Stimulated activated CD4-positive, alpha-beta T cell treated with anti-CD3 and anti-CD28 coated beads, Interleukin-12 subunit alpha, Interleukin-12 subunit beta, amount 100 ng/mL, for 24 hours (primary cell): ENCODE results near the gene C9orf153.
"Not testable (repeated sequence)": the region's sequence is repeated elsewhere in the genome, so short reads cannot be mapped to it uniquely, and the experiment has no call there.

ENCODE experiments used
- DNase-seq, 2 experiments: peaks; one replicate each; pipeline ENCODE4 v3.0.0-alpha.2; 2020; ENCODE audit warnings: low read depth in 2 of 2

Gene C9orf153

DNA sequence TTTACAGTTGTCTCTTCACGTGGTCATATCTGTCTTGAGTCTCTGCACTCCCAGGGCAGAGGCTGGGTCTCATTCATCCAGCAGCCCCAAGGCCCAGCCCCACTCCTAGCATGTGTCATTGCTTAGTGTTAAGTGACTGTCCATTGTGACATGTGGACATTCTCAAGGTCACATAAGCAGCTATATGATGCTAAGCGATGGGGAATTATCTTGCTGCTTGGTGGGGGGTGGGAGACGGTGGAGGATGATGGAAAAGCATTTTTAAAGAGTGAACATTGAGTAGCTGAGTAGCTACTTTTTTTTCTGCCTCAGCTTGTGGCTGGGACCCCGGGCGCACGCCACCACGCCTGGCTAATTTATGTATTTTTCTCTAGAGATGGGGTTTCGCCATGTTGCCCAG lies at the start of gene C9orf153:
TSS of gene C9orf153 (minus strand) at position 101 of the 400 bp plus-strand sequence. CDS start 30,054 bp downstream, outside the sequence.
- DNase-seq: no peak

DNA sequence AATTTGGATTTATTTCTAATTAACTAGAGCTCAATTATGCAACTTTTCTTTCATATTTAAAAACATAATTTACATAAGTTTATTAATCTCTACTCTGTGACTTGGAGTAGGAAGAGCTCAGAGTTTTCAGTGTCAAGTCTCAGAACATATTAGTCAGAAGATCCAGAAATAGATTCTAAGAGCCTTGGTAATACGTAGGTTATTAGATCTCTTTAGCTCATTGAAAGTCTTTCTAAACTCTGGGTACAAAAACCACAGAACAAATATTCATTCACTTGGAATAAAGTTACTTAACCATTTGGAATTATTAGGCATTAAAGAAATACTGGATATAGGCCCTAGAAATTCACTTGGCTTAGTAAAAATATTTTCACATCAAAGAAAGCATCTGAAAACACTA lies 49.2 kb upstream of the C9orf153 start:
- DNase-seq: no peak

DNA sequence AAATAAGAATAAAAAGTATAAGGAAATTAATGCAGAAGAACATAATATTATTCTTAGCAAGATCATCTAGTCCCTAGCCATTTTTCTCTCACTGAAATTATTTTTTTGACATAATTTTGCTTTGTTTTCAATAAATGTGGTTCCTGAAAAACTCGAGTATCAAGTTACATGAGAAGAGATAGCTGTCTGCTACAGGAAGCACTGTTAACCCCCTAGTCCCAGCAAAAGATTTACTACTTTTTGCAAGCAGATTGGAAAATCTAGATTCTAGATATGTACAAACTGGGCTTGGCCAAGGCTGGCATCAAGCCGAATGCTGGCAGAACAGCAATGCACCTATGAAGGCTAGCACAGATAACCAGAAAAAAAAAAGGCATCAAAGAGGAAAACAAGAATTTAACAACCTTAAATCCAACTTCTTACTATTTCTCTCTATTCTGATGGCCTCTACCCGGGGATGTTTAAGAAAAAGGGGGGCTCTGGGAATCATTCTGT lies 44.8 kb upstream of the C9orf153 start:
- no peak for DNase-seq

DNA sequence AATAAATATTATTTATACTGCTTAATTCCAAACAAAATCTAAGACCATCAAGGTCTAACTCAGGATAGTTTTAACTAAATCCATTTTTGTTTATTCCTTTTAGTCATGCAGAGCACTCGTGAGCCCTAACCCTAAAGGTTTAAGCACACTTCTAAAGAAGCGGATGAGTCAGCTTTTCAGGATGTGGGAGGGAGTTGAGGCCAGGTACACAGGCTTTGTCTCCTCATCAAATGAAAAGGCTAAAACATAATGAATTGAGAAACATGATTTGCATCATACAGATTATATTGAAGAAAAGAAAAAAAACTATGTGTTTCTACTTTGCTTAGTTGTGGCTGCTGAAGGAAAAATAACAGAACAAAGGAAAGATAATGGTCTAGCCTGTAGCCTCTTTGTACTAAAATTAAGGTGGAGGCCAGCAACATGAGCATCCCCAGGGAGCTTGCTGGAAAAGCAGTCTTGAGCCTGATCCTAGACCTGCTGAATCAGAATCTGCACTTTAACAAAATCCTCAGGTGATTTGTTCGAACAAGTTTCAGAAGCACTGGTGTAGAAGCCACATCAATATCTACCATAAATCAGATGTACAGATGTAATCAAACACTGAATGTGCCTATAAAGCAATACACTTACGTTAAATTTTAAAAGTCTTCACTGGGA lies 44.0 kb upstream of the C9orf153 start:
- no peak for DNase-seq

DNA sequence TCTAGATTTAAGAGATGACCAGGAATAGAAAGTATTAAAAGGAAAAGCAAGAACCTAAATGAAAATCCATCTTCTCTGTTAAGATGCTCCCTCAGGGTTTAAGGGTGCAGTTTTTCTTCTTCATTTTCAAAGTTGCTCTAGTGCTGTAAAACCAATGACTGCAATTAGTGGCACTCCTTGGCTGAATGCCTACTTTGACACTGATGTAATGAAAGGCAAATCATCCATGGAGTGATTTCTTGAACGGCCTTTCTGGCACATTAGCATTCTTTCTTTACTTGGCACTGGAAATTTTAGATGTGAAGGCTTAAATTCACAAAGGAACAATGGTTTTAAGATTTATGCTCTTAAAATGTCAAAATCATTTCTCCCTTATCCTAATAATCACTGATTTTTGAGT lies 42.2 kb upstream of the C9orf153 start:
- no peak for DNase-seq

DNA sequence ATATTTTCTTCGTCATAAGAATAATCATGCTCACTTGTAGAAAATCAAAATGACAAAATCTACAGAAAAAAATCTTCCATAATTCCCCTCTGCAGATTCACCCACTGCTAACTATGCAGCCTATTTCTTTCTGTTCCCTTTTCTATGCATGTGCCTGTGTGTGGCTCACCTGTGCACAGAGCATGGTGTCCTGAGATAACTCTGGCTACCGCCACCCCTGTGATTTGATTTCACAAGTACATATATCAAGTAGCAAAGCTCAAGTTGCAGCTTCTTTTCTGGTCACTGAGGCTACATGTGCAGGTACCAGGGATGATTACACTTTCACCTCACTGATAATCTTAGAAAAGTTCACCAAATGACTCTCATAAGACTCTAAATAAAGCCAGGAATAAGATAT lies 41.2 kb upstream of the C9orf153 start:
- no peak for DNase-seq

DNA sequence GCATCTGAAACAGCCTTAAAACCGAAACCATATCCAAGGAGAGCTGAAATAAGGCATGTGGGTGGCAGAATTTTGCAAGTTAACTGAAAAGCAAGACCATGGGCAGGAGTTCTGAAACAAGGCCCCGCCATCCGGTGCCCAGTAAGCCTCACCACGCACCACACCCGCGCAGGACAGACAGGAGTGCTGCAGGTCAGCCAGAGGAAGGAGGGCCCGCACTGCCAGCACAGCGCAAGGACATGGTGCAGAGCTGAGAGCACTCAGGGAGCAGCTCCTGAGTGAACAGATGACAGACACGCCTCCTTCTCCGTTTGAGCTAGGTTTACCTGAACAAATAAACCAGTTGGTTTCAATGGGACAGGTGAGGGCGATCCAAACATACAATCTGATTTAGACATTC lies 39.4 kb upstream of the C9orf153 start:
- no peak for DNase-seq

DNA sequence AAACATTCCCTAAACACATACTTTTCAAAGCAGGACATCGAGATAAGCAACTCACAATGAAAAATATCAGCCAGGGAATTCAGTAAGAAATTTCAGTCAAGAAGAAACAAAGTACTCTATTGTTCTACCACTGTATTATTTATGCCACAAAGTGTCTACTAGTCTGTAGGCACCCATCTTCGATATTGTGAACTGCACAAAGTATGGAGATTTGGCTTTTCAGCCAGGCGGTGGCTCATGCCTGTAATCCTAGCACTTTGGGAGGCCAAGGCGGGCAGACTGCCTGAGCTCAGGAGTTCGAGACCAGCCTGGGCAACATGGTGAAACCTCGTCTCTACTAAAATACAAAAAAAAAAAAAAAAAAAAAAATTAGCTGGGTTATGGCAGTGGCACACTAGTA lies 30.9 kb upstream of the C9orf153 start:
- not testable (repeated sequence) for DNase-seq

DNA sequence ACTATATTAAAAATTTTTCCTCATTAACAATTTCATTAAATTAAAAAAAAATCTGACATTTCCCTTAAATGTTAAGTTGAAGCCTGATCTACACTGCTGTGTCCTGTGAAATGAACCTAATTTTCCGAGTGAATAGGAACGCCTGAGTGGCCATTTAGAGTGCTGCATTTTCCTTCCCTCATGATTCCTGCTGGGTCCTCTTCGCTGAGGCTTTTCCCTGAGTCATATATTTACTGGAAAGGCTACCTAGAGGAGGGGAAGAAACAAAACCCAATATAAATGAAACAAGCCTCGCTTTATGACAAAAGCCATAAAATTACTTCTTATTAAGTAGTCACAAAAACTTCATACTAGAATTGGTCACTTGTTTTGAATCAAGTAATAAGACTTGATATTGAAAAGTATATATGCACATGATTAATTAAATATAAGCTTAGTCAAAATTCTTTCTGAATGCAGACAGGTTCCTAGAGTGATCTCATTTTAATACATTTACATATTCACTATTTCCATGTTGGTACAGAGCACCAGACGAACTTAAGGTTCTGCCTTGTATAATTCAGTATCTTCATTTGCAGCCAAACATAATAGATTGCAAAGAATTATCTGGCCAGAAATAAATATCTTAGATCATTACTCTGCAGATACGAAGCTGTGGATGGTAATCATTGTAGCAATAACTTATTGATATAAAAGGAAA lies 29.2 kb upstream of the C9orf153 start:
- DNase-seq: no peak

DNA sequence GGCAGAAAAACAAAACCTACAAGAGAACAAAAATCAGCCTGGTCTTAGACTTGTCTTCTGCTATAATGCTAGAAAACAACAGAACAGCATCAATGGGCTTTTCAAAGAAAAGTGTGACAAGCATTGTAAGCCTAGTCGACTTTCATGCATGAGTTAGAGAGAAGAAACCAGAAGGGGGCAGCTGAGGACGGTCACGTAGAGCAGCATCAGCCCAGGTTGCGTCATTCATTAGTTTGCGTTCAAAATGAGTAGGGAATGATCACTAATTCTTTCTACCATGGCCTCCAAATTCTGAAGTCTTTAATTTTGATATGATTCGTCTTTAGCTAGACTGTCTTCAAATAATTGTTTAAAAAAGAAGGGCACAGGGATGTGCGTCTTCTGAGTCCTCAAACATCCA lies 27.6 kb upstream of the C9orf153 start:
- DNase-seq: no peak

DNA sequence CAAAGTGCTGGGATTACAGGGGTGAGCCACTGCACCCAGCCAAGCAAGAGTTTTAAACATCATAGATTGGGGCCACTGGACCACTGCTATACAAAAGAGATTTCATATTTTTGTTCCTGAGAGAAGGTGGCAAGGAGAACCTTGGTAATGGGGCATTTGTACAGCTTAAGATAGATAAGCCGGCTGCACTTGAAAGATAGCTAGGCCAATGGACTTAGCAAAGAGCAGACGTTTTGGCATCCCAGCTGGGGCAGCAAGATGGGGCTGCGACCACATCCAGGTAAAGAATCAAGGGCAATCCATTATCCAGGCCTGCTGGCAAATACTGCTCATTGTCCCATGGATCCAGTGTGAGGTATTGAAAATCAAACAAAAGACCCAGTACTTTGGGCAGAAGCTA lies 26.8 kb upstream of the C9orf153 start:
- DNase-seq: no peak

DNA sequence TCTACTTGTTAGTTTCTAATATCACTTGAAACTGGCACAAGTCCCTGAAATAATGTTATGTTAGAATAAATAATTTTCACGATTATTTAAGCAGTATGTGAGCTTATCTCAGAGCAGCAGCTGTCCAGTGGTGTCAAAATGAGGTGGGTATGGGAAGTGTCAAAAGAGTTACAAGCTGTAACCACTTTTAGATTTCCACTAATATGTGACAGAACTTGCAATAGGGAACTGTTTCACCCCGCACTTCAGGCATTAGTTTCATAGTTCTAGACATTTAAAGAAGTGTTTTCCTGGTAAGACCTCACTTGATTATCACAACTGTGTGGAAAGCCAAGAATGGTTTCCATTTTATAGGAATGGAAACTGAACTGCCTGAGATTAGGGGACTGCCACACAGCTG lies 25.8 kb upstream of the C9orf153 start:
- no peak for DNase-seq

DNA sequence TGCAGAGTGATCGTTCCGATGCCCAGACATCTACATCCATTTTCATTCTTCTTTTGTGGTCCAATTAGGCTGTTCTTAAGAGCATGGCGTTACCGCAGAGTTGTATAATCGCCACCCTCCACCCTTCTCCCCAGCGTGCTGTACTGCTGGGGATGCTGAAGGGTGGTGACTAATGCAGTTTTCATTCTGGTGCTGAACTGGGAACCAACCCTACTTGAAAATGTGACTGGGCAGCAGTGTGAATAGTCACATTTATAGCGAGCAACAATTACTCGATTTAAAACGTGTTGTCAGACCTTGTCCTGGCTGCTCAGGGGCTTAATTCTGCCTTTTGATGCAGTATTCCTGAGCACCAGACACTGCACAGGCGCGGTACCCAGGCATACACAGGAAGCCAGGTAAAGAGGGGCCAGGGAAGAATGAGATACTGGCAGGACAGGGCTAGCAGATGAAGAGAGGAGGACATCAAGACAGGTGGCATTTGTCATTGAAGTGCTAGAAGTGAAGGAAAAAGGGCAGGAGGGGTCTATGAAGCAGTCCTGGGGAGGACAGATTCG lies 23.6 kb upstream of the C9orf153 start:
- DNase-seq: peak in 1 of 2 experiments; percentile 41

DNA sequence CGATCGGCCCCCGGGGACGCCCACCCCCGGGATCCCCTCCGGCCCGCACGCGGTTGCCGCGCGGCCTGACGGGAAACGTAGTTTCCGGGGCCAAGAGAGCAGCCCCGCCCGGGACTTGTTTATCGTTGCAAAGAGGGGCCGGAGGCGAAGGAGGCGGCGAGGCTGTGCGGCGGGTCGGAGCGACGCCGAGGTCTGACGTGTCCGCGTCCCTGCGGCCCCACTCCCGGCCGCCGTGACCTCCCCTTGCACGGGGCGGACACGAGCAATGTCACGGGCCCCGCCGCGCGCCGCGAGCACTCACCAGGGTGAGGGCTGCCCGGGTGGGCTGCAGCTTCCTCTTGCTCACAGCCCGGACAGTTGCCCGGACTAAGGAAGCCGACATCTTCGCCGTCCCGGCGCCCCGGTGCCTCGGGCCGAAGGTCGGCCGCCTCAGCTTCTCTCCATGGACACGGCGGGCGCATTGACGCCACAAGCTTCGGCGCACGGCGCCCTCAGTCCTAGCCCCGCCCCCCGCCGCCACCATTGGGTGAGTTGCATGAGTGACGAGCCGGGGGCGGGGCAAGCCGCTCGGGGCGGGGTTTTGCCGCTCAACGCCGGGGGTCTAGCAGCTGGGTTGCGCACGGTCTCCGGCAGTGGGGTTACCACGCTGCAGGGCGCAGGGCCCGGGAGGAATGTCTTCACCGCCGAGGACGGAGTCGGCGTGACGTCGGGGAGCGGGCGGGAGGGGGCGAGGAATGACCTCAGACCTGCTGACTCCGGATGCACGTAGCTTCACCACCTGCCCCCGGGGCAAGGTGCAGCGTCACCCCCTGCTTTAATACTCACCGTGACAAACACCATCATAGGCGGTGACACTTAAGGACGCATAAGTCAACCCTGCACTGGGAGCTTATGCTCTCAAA lies 22.9 kb upstream of the C9orf153 start, which contains the start of gene ISCA1:
TSS of gene ISCA1 (minus strand) at position 462 of the 902 bp plus-strand sequence. CDS start at position 382, 80 bp downstream.
- peak; percentile 93 to 99 for DNase-seq

DNA sequence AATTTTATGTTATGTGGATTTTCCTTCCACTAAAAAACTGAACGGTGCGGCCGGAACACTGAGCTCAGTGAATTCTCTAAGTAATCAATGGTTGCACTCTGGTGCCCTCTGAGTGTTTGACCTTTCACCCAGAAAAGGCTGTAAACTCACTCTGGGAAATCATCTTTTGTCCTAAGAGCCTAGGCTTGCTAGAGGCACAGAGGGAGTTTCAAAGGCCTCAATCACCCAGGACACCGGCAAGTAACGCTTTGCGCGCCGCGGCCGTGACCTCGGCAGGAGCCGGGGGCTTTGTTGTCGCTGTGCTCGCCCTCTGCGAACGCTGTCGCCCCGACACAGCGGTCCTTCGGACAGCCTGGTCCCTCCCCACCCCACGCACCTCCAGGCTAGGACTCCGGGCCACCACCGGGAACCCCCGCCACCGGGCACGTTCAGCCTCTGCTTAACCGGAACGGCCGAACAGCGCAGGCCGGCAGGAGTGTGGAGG lies 22.2 kb upstream of the C9orf153 start:
- DNase-seq: no peak

DNA sequence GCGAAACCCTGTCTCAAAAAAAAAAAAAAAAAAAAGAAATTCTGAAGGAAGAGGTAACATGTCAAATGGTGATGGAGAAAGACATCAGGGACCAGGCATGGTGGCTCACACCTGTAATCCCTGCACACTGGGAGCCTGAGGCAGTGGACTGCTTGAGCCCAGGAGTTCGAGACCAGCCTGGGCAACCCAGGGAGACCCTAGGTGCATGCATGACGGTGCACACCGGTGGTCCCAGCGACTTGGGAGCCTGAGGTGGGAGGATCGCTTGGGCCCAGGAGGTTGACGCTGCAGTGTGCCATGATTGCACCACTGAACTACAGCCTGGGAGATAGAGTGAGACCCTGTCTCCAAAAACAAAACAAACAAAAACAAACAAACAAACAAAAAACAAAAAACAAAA lies 21.1 kb upstream of the C9orf153 start:
- DNase-seq: no peak

DNA sequence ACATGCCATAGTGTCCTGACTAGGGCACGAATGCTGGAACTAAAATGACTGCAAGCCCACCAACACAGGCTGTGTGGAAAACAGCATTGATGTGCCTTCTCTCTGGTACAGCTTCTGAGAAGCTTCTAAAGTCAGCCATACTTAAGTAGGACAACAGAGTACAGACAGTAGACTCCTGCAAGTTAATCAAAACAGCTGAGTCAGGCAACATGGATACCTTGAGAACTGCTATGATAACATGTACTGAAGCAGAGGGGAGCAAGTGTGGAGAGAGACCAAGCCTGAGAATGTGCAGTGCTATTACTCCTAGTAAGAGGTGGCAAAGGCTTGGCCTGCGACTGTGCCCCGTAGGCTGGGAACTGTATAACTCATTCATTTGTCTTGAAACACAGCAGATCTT lies 20.4 kb upstream of the C9orf153 start:
- DNase-seq: no peak

DNA sequence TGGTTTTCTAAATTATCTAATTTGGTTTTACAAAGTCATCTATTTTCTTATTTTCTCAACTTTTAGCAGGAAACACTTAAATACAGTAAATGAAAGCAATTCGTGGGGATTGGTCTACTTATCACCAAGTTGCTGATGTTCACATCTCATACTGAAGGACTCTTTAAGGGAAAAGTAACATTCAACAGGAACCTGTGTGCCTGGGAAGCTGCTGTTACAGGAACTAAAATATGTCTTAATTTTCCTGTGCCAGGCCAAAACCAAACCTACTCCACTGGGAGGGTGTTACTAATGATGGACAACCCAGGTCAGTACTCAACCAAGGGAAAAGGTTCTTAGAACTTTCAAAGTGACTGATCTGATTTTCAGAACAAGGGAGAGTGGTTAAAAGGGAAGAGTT lies 17.6 kb upstream of the C9orf153 start:
- no peak for DNase-seq

DNA sequence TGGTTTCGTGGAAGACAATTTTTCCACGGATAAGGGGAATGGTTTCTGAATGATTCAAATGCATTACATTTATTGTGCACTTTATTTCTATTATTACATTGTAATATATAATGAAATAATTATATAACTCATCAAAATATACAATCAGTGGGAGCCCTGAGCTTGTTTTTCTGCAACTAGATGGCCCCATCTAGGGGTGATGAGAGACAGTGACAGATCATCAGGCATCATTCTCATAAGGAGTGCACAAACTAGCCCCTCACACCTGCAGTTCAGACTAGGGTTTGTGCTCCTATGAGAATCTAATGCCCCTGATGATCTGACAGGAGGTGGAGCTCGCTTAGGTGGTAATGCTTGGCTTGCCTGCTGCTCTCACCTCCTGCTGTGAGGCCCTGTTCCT lies 16.5 kb upstream of the C9orf153 start:
- DNase-seq: no peak

DNA sequence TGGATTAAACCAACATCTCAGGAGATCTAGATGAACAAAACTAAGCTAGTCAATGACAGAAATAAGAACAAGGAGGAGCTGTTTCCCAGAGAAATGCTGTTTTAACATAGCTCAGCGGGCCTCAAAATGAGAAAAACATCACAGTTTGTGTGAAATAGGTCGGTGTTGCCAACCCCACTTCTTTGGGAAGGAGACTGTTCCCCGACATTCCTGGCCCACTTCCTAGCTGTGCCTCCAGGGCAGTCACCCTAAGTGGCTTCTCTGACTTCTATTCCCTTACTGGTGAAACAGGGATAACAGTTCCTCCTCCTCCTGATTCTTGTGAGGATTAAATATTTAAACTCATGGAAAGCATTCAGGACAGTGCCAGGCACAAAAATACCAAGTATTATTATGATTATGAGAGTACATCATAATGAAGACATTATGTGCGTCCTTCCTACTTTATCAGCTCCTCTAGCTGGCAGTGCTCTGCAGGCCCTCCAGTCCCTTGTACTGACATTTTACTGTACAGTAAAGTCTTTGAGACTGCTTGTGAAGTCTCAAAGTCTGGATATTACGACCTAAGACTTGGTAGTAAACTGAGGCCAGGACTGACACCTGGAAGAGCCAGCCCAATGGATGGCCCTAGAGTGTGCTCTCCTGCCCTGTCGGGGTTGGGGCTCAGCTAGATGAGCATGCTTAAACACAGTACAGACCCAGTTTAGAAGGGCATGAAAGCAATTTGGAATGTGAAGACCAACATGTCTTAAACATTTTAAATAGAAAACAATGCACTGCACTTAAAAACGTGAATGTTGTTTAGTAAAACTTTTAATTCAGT lies 15.6 kb upstream of the C9orf153 start:
- DNase-seq: no peak

DNA sequence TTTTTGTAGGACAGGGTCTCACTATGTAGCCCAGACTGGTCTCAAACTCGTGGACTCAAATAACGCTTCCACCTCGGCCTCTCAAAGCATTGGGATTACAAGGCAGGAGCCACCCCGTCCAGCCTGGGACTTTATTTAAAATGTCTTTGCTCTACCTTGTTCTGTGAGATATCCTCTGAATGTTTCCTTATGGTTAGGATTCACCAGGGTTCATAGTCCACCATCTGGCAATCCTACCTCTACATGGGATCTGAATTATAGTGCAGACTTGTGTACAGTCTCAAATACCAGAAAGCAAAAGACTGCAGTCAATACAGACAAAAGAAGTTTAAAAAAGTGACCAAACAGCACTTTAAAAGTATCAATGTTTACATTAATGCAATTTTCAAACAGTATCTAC lies 12.8 kb upstream of the C9orf153 start:
- no peak for DNase-seq
